ENCODE measurements around the gene SNCAIP.

Gene SNCAIP

DNA sequence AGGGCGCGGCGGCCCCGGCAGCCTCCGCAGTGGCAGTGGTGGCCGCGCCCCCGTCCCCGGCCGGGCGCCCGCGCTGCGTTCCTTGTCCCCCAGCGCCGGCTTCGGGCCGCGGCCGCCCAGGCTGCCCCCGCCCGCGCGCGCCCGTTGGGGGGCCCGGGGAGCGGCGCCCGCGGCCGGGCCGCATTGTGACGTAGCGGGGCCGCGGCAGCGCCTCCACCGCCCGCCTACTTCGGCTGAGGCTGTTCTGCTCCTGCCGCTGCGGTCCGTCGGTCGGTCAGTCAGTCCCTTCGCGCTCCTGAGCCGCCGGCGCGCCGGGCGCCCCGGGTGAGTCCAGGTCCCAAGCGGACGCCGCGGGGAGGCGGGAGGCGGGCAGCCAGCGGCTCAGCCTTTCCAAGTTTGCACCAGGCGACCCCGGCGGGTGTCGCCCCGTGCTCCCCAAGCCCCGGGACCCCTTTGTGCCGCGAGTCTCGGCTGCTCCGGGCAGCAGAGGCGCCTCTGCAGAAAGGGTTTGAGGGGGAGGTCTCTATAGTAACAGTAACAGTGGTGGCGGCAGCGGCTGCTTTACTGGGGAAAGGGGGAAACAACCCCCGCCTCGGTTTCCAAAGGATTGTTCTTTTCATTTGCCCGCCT, at the start of gene SNCAIP:
TSS of gene SNCAIP (plus strand) at position 277 of the 630 bp plus-strand sequence. CDS start 78,898 bp downstream, outside the sequence.
- DNase-seq (ENCODE audit: low spot score): peak; percentile 32

DNA sequence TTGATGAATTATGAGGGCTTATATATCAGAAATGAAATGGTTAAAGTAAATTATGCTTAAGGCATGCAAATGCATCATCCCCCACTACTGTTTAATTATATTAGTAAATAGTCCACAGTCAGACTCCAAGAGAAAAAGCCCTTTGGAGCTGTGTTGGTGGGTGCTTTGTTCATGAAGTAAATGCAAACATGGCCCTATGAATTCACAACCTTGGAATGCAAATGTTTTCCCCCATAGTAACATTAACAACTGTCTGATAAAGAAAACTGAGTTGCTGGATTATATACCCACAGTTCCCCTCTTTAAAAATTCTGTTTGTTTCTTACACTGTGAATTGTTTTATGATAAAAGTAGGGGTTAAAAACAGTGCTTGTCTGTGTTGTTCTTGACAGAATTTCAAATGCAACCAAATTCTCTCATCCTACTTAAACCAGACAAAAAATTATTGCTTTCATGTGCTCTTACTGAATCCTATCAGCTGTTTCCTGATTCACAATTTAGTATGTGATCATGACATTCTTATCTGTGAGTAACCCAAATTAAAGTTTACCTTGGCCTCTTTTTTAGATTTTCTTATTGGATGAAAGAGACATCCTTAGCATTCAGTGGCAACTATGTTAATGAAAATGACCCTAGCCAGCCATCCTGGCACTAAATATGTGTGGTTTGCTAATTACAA, 48.5 kb upstream of the SNCAIP start:
- no peak for DNase-seq (ENCODE audit: low spot score)

DNA sequence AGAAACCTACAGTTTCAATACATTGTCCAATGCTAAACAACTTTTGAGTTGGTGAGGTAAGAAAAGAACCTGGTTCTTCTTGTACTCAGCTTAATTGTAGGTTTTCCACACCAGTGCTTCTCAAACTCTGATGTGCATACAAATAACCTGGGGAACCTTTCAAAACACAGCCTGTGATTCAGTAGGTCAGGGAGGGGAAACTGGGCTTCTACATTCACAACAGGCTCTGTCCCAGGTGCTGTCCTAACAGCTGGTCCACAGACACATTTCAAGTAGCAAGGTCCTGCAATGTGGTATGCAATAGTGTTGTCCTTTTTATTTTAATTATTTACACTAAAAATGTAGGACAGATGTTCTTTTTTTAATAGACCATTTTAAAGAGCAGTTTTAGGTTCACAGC, 47.4 kb upstream of the SNCAIP start:
- DNase-seq (ENCODE audit: low spot score): no peak

DNA sequence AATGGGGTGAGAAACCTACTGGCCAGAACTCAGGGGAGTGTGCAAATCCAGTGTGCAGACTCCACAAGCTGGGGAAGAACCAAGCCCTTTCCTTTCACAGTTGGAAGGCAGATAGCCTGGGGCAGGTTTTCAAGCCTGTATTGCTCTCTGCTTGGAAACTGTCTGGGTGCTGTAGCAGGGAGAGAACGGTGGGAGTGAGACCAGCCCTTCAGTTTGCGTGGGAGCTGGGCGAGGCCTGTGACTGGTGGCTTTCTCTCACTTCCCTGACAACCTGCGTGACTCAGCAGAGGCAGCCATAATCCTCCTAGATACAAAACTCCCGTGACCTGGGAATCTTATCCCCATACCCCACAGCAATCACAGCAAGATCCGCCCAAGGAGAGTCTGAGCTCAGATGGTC, 44.9 kb upstream of the SNCAIP start:
- no peak for DNase-seq (ENCODE audit: low spot score)

DNA sequence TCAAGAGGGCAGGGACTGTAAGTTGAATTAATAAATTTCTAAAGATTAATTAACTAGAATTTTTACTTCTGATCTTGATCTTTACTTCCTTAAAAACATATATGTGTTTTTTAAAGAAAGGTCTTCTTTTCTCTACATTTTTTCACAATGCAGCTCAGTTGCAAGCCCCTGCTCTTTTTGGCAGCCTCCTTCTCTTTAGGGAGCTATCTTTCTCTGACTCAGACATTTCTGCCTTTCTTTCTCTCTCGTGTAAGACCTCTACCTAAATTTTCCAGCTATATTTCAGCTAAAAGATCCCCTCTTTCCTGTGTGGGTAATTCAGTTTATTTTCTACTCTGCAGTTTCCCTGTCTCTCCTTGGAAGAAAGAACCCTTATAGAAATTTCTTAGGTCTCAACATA, 38.3 kb upstream of the SNCAIP start:
- no peak for DNase-seq (ENCODE audit: low spot score)

DNA sequence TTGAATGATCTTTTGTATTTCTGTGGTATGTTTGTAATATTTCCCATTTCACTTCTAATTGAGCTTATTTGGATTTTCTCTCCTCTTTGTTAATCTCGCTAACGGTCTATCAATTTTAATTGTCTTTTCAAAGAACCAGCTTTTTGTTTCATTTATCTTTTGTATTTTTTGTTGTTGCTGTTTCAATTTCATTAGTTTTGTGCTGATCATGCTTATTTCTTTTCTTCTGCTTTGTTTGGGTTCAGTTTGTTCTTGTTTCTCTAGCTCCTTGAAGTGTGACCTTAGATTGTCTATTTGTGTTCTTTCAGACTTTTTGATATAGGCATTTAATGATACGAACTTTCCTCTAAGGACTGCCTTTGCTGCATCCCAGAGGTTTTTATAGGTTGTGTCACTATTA, 28.4 kb upstream of the SNCAIP start:
- DNase-seq (ENCODE audit: low spot score): no peak

DNA sequence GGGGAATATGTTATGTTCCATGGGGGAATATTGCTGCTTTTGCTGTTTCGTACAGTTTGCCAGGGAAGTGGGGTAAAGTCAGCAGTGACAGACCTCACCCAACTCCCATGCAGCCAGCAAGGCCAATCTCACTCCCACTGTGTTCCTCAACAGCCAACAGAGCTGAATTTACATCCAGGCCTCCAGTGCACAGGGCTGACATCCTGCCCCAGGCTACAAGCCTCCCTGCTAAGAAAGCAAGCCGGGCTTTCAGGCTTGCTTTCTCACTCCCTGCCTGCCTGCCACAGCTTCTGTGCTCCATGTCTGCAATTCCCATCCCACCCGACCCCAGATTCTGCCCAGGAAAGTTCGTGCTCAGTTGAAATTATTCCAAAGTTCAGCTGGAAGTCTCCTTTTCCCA, 25.5 kb upstream of the SNCAIP start:
- DNase-seq (ENCODE audit: low spot score): no peak

DNA sequence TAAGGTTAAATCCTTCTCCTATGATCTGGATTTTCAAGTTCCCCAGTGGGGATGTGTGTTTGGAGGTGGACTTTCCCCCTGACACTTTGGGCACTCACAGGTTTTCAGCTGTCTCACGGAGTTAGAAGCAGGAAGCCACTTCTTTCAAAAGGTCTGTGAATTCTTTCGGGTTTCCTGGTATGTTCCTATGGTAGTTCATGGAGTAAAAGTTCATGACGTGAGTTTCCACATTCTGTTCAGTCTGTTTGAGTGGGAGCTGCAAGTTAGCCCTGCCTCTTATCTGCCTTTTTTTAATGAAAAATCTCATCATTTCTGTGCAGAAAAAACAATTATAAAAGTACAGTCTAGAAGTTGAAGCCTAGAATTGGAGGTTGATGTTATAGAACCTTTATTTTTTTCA, 24.9 kb upstream of the SNCAIP start:
- DNase-seq (ENCODE audit: low spot score): no peak

DNA sequence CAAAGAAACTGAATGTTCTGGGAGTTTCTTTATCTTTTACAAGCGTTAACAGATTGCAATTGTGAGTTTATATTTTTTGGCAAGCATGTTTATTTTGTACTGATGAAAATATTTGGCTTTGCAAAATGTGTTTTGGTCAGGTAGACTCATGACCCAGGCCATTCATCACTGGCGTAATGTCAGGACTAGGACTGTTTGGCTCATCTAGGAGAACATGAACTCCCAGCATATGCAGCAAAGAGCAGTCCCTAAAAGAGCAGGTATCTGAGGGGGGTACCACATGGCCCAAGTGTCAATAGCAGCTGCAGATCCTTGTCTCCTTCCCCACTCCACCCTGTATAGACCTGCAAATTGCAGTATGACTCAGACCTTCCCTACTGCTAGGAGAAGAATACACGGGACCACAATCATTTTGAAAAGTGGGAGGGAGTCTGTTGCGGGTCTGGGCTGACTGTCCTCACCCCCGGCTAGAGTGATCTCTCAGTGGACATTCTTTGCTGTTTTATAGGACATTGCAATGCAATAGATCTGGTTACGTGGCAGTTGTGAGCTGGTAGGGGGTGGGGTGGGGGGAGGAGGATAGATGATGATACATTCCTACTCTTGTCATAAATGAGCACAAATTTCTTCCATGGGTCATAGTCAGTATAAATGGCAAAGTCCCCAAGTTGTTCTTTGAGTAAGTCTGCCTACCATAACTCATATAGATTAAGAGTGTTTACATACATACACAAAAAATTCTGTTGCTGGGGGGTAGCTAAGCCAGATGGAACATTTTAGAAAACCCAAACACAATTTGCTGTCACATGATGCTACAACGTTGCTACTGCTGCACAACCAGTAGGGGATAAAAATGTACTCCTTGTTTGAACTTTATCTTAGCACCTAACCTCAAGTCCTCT, 20.8 kb upstream of the SNCAIP start:
- DNase-seq (ENCODE audit: low spot score): no peak

DNA sequence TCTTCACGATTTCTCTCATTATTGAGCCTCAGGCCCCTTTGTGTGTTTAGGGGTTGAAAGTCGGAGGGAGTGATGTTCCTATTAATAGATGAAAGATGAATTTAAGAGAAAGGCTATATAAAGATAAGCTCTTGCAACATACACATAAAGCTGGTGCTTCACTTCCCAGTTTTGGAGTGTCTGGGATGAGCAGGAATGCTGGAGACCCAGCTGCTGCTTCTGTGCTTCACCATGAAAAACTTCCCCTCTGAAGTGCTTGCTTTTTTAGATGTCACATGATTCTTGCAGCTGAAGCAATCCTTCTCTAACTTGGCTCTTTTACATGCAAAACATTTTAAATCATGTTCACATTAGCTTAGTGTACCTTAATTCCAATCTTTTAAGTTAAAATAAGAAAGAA, 19.7 kb upstream of the SNCAIP start:
- DNase-seq (ENCODE audit: low spot score): no peak

DNA sequence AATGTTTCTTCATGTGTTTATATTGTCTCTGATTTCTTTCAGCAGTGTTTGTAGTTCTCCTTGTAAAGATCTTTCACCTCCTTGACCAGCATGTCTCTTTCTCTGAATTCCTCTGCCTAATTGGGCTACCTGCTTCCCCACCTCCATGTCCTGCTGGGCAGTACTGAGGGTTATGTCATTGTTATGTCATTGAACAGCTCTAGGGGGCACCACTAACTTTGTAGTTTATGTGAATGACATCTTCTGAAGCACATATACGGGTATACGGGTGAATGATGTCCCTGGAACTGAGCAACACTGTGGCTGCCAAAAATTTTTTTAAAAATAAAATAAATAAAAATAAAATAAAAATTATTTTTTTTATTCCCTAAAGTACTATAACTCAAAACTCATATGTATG, 16.9 kb upstream of the SNCAIP start:
- DNase-seq (ENCODE audit: low spot score): peak; percentile 40

DNA sequence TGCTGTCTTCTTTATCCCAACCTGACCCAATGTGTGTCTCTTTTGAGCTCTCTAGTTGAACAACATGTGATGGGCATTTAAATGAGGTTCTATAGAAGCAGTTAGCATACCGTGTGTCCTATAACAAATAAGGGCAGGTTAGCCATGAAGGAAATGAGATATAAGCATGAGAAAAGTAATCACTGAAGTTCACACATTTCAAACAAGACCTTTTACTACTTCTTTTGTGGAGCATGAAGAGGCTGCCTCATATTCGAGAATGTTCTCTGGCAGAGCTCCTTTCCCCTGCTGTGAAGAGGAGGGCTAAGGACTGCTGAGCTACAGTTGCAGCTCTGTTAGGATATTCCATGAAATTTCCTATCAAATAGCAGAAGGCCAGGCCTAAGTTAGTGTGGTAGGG, 15.2 kb upstream of the SNCAIP start:
- no peak for DNase-seq (ENCODE audit: low spot score)

DNA sequence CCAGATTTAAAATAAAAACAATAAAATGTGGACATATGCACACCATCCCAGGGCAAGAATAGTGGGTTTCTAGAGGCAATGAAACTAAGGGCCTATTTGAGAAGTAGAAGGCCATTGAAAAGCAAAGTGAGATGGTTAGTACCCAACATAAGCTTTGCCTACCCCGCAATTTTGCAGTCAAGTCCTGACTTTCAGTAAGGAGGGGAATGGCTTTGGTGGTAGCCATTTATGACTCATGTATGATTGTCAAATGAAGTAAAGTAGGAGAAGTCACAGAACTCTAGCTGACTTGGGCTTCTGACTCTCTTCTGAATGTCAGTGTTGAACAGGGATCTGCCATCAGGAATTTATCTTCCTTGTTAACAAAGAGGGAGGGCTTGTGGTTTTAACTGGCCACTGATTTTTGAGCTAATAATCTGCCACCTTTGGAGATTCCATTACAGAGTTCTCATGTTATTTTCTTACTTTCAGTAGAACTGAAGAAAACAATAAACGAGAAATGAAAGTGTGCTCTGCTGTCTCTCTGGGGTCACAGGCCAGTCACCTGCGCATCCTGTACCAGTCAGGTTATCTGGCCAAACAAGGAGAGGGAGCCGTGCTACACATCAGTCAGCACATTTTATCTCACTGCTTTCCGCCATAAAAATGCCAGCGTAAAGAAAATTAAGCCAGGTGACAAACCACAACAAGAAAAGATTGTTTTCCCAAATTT, 14.3 kb upstream of the SNCAIP start:
- DNase-seq (ENCODE audit: low spot score): no peak

DNA sequence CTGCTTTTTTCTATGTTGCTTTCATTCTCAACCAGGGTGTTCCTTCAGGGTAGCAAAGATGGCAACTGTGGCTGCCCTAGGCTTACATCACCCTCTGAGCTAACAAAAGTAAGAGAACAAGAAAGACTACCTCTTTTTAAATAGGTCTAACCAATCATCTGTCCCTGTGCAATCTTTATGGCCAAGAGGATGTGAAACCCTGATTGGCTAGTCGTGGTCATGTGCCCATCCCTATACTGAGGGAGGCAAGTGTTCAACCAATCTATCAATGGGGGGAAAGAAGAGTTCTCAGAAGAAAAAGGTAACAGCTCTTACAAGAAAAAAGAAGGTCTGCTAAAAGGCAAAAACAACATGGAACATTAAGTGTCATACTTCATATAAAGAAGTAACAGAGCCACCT, 11.7 kb upstream of the SNCAIP start:
- DNase-seq (ENCODE audit: low spot score): no peak

DNA sequence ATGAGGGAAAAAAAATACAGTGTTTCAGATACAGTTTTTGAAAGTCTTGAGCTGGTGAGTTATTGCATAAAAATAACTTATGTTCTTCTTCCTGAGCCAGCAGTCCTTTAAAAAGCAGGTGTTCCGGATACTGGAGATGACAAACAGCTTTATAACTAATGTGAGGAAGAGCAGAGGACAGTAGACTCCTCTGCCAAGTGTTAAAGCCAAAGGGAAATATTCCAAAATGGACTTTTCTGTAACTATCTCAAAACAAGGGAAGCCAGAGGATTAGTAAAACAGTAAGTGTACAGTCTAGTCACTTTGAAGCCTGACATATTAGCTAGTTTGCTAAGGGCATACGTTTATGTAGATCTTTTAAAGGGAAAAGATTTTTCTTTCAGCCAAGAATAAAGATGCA, 11.0 kb upstream of the SNCAIP start:
- no peak for DNase-seq (ENCODE audit: low spot score)

DNA sequence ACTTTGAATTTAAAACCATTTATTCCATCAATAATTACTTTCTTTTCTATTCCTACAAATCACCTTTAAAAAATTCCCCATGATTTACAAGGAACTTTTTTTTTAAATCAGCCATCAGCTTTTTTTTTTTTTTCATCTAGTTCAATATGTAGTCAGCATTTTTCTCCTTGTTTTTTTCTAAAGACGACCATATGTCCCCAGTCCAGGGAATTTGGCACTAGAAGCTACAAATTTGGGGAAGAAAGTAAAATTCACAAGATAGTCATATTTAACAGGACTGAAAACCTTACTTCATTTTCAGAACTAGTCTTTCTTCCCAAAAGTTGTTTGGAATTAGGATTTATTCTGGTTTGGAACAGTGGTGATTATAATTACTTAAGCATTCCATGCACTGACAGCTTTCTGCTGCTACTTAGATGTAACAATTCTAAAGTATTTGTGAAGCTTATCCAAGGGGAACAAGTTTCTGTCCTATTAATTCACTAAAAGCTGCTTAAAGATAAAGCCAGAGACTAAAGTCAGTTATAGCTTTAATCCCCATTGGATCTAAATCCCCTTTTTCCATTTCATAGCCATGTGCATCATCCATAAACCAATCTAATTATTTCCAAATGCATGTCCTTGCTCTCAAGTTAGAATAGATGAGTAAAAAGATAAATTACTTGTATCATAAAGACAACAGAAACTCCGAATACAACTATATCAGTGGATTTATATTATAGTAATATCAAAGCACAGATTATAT, 7.4 kb upstream of the SNCAIP start:
- no peak for DNase-seq (ENCODE audit: low spot score)

DNA sequence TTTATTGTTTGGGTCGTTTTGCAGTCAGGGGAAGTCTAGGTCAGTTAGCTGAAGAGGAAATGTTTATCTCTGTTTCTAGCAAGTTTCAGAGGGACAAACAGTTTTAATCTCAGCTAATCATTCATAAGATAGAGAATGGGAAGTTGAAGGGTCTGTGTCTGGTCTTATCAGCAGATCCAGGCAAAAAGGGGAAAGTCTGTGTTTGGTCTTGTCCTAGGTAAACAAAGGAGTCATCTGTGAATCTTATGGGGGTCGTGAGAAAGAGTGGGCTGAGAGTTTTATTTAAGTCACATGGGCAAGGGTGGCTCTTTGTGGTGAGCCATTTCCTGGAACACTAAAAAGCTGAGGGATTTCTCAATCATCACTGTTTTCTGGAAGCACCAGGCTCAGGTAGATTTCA, 5.6 kb upstream of the SNCAIP start:
- no peak for DNase-seq (ENCODE audit: low spot score)

DNA sequence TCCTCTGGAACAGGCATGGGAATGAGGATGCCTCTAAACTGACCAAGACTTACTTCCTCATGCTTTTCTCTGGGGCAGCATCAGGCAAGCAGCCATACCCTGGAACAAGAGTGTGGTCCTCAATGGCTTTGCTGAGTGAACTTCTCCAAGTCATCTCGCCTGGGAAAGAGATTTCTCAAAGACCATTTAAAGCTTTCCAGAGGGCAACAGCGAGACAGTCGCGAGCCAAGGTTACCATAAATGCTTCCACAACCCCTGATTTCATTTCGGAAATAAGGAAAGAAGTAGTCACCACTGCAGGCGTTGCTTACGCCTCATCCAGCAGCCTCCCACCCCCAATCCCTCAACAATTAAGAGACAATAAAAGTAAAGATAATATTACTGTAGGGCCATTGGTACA, 1.1 kb upstream of the SNCAIP start:
- DNase-seq (ENCODE audit: low spot score): no peak

DNA sequence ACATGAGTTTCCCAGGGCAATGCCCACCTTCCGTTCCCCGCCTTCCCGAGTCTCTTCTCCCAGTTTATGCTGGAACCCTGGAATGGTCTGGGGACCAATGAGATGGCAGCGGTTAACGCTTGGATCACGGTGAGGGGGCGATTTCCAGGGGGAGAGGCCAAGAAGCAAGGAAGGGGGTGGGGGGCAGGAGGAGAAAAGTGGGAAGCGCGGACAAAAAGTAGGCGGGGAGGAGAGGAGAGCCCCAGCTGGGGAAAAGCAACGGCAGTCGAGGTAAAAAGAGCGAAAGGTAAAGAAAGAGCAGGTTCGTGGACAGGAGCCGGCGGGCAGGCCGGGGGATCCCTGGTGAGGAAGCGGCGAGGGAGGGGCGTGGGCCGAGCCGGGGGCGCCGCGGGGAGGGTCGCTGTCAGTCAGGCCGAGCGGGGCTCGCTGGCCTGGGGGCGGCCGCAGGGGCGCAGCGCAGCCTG, 508 bp upstream of the SNCAIP start:
- DNase-seq (ENCODE audit: low spot score): no peak

DNA sequence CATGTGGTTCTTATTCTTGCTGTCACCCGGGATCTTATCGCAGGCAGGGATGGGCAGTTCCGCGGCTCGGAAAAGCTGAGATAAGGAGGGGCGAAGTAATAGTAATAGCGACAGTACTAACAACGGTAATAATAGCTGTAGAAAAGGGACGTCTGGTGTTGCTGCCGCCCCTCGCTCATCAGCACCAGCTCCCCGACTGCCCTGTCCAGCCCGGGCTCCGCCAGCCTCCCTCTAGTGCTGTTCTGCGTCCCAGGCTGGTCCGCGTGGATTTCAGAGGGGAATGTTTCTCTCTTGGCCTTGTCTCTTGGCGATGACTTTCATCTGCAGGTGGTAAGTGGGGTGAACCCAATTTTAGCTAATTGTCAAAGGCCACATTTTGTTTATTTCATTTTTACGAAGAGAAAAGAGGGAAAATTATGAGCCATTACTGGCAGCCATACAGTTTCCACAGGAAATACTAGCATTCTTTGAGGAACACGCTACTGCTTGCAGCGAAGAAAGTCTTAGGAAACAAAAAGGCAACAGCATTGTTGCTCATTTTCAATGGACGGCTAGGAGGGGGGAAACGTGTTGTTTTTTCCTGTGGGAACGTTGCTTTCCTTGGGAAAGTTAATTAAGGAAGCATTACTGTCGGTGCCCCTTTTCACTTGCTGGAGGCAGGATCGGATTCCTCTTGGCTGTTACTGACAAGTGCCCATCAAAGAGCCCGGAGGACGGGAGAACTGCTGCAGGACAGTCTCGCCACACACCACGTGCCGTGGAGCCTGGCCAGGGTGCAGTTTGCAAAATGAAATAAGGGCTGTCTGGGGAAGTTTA, 762 bp downstream of the SNCAIP start:
- peak; percentile 50 for DNase-seq (ENCODE audit: low spot score)

DNA sequence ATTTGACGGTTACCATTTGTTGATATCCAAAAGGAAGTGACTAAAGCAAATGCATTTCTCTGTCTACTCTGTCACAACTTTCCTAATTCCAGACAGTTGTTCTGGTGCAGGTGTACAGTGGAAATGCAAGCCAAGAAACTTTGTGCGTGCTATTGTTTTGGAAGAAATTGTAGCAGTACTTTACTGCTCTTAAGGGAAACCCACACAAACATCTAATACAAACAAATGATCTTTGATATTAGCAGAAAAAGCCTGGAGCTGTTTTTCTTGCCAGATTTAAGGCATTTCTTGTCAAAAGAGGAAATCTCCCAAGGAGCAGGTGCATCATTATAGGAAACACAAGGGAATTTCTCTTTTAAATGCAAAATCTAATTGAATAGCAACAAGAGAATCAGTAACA, 2.0 kb downstream of the SNCAIP start:
- no peak for DNase-seq (ENCODE audit: low spot score)

All from kidney capillary endothelial cell (primary cell).